HG03060 (cell line): ENCODE results near the gene ARNT2.

Experiments used
- ATAC-seq: cut with Tn5 transposase; IDR thresholded peaks from one replicate; pipeline ENCODE4 v1.9.1; 2021; ENCODE audit warnings: low read depth, moderate number of reproducible peaks; ENCODE audit not compliant: unreplicated experiment

The ARNT2 gene

GRCh38 chr15:80487839-80488390 lies 83.7 kb downstream of the ARNT2 start:
- ATAC-seq, result no peak

- no peak for ATAC-seq
These were observed 84.9 kb downstream of the ARNT2 start for GRCh38 chr15:80489030-80489594.

- ATAC-seq, result no peak
These were observed 86.3 kb downstream of the ARNT2 start for GRCh38 chr15:80490431-80490990.

GRCh38 chr15:80491163-80491847 lies 87.1 kb downstream of the ARNT2 start:
- ATAC-seq, result no peak

GRCh38 chr15:80492409-80492808 lies 88.2 kb downstream of the ARNT2 start:
- ATAC-seq, result no peak

- ATAC-seq, result no peak
These were observed 88.7 kb downstream of the ARNT2 start for GRCh38 chr15:80492874-80493273.

- ATAC-seq, result no peak
These were observed 90.2 kb downstream of the ARNT2 start for GRCh38 chr15:80494351-80494751.

- no peak for ATAC-seq
These were observed 90.6 kb downstream of the ARNT2 start for GRCh38 chr15:80494756-80495155.

- ATAC-seq, result no peak
These were observed 91.3 kb downstream of the ARNT2 start for GRCh38 chr15:80495401-80495942.

GRCh38 chr15:80496096-80496495 lies 91.9 kb downstream of the ARNT2 start:
- ATAC-seq, result no peak

- ATAC-seq, result no peak
These were observed 93.0 kb downstream of the ARNT2 start for GRCh38 chr15:80497221-80497620.

- no peak for ATAC-seq
These were observed 94.5 kb downstream of the ARNT2 start for GRCh38 chr15:80498652-80499051.

GRCh38 chr15:80500021-80500420 lies 95.8 kb downstream of the ARNT2 start:
- no peak for ATAC-seq

GRCh38 chr15:80501476-80501875 lies 97.3 kb downstream of the ARNT2 start:
- no peak for ATAC-seq

- ATAC-seq, result no peak
These were observed 98.6 kb downstream of the ARNT2 start for GRCh38 chr15:80502782-80503181.

- ATAC-seq, result no peak
These were observed 99.3 kb downstream of the ARNT2 start for GRCh38 chr15:80503319-80503952.

- no peak for ATAC-seq
These were observed 100.7 kb downstream of the ARNT2 start for GRCh38 chr15:80504931-80505330.

GRCh38 chr15:80506286-80506893 lies 102.2 kb downstream of the ARNT2 start:
- no peak for ATAC-seq

GRCh38 chr15:80507131-80507530 lies 102.9 kb downstream of the ARNT2 start:
- ATAC-seq, result no peak

GRCh38 chr15:80507638-80508316 lies 103.6 kb downstream of the ARNT2 start:
- ATAC-seq, result no peak
